ENCODE results near the gene DENND1B.
A peak's percentile ranks its signal among the peaks of the same experiment; 100 is the strongest.
"Not testable (repeated sequence)": the region's sequence is repeated elsewhere in the genome, so short reads cannot be mapped to it uniquely, and the experiment has no call there.

The DENND1B gene

GRCh38 chr1:197740992-197741391, 34.3 kb downstream of the DENND1B start:
- no peak for DNase-seq

DNA sequence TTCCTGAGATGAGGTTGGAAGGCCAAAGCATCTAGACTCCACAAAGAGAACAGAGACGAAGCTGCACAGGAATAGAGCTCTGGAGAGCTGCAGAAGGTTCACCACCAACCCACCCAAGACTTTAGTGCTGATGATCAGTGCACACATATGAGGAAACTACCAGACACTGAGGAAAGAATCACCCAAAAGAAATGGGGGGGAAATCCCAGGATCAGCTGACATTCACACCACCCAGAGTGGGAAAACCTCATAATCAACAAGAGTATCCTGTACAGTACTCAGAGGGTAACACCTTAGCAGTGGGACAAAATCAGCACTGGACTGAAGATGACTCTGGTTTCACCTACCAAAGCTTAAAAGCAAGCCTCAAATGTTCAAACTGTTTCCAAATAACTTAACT, 36.4 kb downstream of the DENND1B start:
- DNase-seq, result no peak

DNA sequence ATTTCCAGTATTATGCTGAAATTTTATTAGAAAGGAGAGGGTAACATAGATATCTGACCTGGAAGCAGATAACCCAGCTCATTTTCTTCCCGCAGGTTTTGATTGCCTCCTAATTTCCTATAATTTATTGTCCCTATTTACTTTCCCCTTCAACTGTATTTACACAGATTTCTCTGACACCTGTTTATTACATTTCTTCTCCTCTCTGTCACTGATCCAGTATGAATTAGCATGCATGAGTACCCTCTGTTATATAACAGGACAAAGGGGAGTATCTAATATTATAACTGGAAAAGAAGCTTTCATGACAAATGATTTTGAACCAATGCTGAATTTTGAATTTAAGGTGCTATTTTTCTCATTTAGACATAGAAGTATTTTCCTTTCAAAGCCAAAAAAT, 37.4 kb downstream of the DENND1B start:
- peak; percentile 71 for DNase-seq

DNA sequence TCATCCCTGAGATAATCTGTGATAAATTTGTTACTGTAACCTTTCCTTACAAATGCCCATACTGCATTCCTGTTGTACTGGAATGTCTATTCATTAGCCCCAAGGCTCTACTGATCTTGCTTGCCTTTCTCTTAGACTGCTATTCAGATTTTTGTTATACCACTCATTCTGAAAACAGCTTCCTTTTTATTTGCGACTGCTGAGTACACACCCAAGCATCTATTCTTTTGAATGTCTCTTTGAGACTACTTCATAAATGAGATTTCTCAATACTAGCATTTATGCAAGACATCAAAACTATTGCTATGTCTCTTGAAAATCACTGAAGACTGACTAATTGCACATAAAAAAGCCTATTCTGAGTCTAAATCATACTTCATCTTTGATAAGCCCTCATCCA, 38.6 kb downstream of the DENND1B start:
- DNase-seq, result no peak

GRCh38 chr1:197735461-197735860, 39.8 kb downstream of the DENND1B start:
- no peak for DNase-seq

GRCh38 chr1:197733324-197733723, 42.0 kb downstream of the DENND1B start:
- no peak for DNase-seq

- DNase-seq, result no peak
These were observed 43.1 kb downstream of the DENND1B start for GRCh38 chr1:197732187-197732586.

- DNase-seq, result no peak
These were observed 43.8 kb downstream of the DENND1B start for GRCh38 chr1:197731449-197731848.

DNA sequence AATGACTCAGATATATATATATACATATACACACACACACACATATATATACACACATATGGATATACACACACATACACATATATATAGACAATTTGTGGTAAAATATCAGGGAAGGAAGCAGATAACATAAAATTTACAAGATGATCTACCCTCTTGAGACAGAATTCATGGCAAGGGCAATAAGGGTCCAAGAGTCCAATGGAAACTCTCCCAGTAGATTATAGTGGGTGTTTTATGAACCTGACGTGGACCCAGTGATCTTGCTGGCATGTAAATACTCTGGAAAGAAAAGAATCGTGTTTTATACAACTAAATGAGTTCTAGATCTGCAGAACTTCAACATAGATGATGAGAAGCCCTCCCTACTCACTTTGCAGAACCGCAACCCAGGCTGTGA, 49.3 kb downstream of the DENND1B start:
- DNase-seq, result no peak

DNA sequence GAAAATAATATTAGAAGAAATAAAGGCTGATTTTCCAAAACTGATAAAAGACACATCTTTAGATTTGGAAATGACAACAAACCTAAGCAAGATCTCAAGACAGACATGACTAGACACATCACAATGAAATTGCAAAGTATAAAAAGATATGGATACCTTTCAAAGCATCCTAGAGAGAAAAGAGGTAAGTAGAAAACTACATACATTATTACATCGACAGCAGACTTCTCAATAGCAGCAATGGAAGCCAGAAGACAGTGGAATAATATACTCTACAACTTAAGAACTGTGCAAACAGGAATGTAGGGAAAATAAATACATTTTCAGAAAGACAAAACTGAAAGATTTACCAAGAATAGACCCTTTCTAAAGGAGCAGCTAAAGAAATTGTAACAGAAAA, 50.2 kb downstream of the DENND1B start:
- peak; percentile 6 for DNase-seq

- DNase-seq, result no peak
These were observed 59.5 kb downstream of the DENND1B start for GRCh38 chr1:197715806-197716205.

DNA sequence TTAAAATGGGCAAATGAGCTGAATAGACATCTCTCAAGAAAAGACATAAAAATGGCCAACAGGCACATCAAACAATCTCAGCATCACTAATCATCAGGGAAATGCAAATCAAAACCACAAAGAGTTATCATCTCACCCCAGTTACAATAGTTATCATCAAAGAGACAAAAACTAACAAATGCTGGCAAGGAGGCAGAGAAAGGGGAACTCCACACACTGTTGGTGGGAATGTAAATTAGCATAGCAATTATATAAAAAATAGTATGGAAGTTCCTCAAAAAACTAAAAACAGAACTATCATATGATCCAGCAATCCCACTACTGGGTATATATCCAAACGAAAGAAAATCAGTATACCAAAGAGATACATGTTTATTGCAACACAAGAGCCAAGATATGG, 68.7 kb downstream of the DENND1B start:
- DNase-seq, result no peak

DNA sequence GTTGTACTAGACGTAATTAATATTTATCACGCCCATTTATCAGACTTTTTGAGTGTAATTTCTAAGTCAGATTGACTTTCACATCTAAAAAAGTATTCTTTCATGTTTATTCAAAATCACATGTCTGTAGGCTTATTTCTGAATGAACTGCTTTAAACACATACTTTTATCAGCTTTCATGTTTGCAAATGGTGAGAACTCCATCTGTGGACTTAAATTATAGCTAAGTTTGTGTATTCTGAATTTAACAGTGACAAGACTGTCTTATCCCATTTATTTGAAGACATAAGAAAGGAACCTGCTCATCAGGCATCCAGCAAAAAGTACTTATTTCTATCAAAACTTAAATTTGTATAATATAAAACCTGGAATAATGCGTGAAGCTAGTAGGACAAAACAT, 69.3 kb downstream of the DENND1B start:
- DNase-seq, result no peak

DNA sequence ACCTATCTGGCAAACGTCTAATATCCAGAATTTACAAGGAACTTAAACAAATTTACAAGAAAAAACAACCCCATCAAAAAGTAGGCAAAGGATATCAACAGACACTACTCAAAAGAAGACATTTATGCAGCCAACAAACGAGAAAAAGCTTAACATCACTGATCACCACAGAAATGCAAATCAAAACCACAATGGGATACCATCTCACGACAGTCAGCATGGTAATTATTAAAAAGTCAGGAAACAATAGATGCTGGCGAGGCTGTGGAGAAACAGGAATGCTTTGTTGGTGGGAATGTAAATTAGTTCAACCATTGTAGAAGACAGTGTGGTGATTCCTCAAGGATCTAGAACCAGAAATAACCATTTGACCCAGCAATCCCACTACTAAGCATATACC, 74.6 kb downstream of the DENND1B start:
- DNase-seq, result not testable (repeated sequence)

DNA sequence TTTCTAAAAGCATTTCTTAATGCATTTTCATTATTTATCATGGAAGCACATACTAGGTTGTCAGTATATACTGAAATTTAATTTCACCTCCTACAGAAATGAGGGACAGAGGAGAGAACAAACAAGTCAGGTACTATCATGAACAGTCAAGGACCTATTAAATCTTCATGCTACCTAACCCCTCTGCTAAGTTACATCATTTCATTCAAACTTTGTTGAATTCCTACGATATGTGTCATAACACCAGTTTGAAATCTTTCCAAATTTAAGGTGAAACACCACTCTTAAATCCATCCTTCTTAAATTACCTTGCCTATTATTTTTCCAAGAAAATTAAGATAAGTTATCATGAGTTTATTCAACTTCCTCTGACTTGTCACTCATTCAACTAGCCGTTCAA, 78.9 kb downstream of the DENND1B start:
- DNase-seq, result no peak

DNA sequence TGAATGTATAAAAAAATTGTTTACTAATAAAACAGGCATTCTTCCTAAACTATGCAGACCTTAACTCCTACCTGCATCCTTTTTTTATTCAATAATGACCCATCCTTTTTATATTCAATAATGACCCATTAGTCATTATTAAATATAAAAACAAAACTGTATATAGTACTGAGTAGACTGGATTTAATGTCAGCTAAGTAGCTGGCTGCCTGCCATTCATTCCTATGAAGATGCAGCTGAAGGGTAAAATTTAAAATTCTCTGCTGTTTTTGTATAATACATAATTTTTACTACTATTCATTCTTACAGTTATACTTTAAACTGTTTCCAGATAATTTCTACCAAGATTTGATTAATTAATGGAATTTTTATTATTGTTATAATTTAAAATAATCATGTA, 79.3 kb downstream of the DENND1B start:
- DNase-seq, result no peak

DNA sequence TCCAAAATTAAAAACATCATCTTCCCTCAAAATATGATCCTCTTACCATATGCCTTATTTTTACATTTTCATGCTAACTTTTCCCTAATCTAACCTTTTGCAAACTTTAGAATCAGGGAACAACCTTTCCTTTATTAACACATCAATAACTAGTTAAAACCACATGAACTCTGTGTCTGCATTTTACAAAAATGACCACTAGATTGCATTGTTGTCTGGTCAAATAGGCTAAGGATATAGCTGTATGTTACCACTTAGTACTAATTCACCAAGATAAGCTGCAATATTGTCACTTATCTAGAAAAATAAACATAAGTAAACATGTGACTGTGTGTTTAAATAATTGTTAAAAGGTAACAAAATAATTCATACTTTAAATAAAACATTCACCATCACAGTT, 82.3 kb downstream of the DENND1B start:
- no peak for DNase-seq

- DNase-seq, result no peak
These were observed 83.5 kb downstream of the DENND1B start for GRCh38 chr1:197691816-197692215.

GRCh38 chr1:197690074-197690473, 85.2 kb downstream of the DENND1B start:
- DNase-seq, result no peak

- DNase-seq, result no peak
These were observed 87.0 kb downstream of the DENND1B start for GRCh38 chr1:197688233-197688632.

DNA sequence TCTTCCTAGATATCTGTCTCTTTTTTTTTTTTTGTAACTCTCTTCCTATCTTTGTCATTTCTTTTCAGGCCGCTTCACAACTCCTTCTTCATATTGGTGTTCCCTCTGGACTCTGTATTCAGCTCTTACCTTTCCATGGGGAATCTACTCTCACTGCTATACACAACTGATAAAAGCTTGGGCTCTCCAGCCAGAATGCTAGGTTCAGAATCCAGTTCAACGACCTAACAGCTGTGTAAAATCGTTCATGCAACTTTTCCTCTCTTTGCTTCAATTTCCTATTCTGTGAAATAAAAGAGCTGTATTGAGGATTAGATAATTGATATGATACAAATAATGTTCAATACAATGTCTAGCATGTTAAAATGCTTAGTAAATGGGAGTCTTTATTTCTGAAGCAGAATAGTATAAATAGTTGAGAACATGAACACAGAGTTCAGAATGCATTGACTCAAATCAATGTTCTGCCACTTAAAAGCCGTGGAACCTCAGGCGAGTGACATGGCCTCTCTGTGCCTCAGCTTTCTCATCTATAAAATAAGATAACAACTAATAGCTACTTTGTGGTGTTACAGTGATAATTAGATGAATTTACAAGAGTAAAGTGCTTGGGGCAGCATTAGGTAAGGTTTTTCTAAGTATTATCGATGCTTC, 88.5 kb downstream of the DENND1B start:
- no peak for DNase-seq

DNA sequence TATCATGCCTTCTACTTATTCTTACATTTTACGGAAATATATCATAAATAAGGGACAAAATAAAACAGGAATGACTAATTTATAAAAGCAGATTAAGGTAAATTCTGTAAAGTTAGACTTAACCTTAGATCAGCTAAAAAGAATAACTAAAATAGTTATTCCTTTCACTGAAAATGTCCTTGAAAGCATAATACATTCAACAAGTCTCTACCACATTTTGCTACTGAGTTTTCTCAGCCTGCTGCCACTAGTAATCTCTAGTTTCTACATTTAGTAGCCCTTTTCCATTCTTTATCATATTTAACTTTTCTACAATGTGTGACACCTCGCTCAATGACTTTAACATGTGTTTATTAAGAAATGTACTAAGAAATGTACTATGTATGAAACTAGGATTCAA, 89.0 kb downstream of the DENND1B start:
- no peak for DNase-seq

DNA sequence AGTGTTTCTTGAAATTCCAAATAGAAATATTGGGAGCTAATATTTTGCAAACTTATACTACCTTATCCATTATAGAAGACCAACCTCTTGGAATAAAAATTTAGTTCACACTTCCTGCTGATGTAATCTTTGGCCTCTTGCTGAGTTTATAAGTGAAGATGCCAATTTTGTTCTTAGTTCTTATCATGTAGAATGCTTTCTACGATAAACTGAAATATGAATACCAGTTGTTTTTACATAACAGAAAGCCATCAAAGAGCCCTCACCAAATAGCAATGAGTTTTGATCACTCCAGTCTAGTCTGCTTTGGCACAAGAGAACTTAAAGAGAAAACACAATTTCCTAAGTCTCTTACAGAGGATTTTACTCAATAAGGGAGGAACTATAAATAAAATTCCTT, 89.5 kb downstream of the DENND1B start:
- no peak for DNase-seq

DNA sequence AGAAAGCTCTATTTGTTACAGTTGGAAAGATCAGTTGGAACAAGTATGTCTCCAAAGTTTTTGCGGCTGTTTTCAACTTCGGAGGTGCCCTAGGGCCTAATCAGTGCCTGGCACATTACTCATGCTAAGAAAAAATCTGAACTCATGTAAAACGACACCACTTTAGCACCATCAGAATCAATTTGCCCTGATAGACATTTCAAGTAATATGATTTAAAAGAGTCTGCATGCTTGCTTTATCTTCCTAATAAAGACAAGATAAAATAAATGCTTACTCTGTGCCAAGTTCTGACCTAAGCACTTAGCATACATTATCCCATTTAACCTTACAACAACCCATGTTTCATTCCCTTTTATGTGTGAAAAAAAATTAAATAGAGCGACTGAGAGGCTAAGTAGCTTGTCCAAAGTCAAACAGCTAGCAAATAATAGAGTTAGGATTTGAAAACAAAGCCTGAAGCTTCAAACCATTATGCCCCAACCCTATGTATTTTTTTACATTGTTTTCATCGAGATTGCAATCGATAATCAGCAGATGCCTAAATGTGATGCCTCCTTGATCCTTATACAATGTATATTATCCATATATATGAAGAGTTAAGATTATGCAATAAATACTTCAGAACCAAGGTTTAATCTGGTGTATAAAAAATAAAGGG, 91.3 kb downstream of the DENND1B start:
- DNase-seq, result no peak

GRCh38 chr1:197683280-197683679, 92.0 kb downstream of the DENND1B start:
- no peak for DNase-seq

All from NCI-H1694 treated with DMSO at 0.1 percent for 48 hours (cell line).